HCT116 (cell line): ENCODE data around the gene PSORS1C2. TPM values are rescaled to one million over a fixed set of nuclear protein-coding genes. Genes with fewer than 3 reads are reported as not detected.

Experiments used
- ATAC-seq: fragments of 200-7000 bp; cut with Tn5 transposase; 2 replicates; pipeline ENCODE4 v1.9.1; 2020; ENCODE audit warnings: mild to moderate bottlenecking, moderate library complexity
- BruUV-seq: library from RNA; stranded (reverse); fragments of 400-500 nt; replicated peaks from 2 replicates; lab custom pipeline; 2021; lab: Mats Ljungman, UMichigan
- CTCF ChIA-PET: fragments of 300-600 bp; sonication (Branson Sonifier 250); formaldehyde crosslinking; loops from one replicate; lab custom pipeline; 2021; ENCODE audit warnings: antibody characterized with exemption; lab: Charles Lee
- POLR2A ChIA-PET: fragments of 300-600, 350-600 bp; sonication (Branson Sonifier 250); formaldehyde crosslinking; loops from one replicate; lab custom pipeline; 2021; ENCODE audit warnings: antibody characterized with exemption; lab: Charles Lee
- RAD21 ChIA-PET, 2 experiments: fragments of 300-600 bp; sonication (Branson Sonifier 250); formaldehyde crosslinking; loops; one replicate each; lab custom pipeline; 2023; ENCODE audit warnings: low total read pairs in 2 of 2; ENCODE audit not compliant: uncharacterized antibody in 2 of 2, unreplicated experiment in 2 of 2, low non-redundant PET in 1 of 2; lab: Charles Lee
- DNase-seq: peaks from one replicate; pipeline ENCODE4 v3.0.0-alpha.2; 2010; ENCODE audit warnings: low read depth, low spot score
- H2AFZ ChIP-seq: fragments of 200-600 bp; shearing (Covaris generic), sonication (generic); 2 replicates; pipeline ENCODE4 v1.6.1; 2017; ENCODE audit warnings: low read depth, mixed run types, mixed read lengths, antibody characterized with exemption, low read length; ENCODE audit not compliant: poor library complexity, severe bottlenecking
- H3K27ac ChIP-seq: 2 replicates; pipeline ENCODE4 v1.5.1; 2012; ENCODE audit warnings: low read depth, low read length
- H3K27me3 ChIP-seq: fragments of 200-600 bp; sonication (generic); 2 replicates; pipeline ENCODE4 v1.6.1; 2016; ENCODE audit warnings: mixed run types, low read length, mixed read lengths; ENCODE audit not compliant: insufficient read depth
- H3K36me3 ChIP-seq, 2 experiments: fragments of 200-500 bp in 1 of 2; fragments of 200-600 bp in 1 of 2; sonication (Bioruptor generic) in 1 of 2; sonication (generic) in 1 of 2; 2 replicates each; pipeline versions ENCODE4 v1.5.1 to v1.6.1; 2014 to 2016; ENCODE audit warnings: low read length in 2 of 2, inconsistent platforms in 1 of 2, mixed read lengths in 1 of 2, mixed run types in 1 of 2; ENCODE audit not compliant: insufficient read depth in 2 of 2, control insufficient read depth in 1 of 2
- H3K4me1 ChIP-seq, 2 experiments: fragments of 200-600 bp in 1 of 2; sonication (generic) in 1 of 2; 2 replicates each; pipeline versions ENCODE4 v1.5.1 to v1.6.1; 2012 to 2017; ENCODE audit warnings: low read length in 2 of 2, inconsistent platforms in 1 of 2, mild to moderate bottlenecking in 1 of 2, mixed read lengths in 1 of 2, mixed run types in 1 of 2, moderate library complexity in 1 of 2; ENCODE audit not compliant: insufficient read depth in 2 of 2, control insufficient read depth in 1 of 2
- H3K4me2 ChIP-seq: fragments of 200-600 bp; sonication (generic); 2 replicates; pipeline ENCODE4 v1.6.1; 2017; ENCODE audit warnings: mixed run types, low read length, mixed read lengths
- H3K4me3 ChIP-seq, 2 experiments: fragments of 200-600 bp in 1 of 2; sonication (generic) in 1 of 2; replicated peaks in 1 of 2; 2 replicates each; pipeline ENCODE4 v1.5.1; 2011 to 2016; ENCODE audit warnings: low read length in 2 of 2, control low read depth in 1 of 2, low read depth in 1 of 2, mild to moderate bottlenecking in 1 of 2, mixed read lengths in 1 of 2, mixed run types in 1 of 2
- H3K79me2 ChIP-seq: fragments of 200-600 bp; sonication (generic); 2 replicates; pipeline ENCODE4 v1.6.1; 2017; ENCODE audit warnings: mild to moderate bottlenecking, mixed run types, low read length, moderate library complexity, mixed read lengths; ENCODE audit not compliant: insufficient read depth
- H3K9ac ChIP-seq: fragments of 200-600 bp; sonication (generic); 2 replicates; pipeline ENCODE4 v1.6.1; 2016; ENCODE audit warnings: low read length, mixed read lengths
- H3K9me2 ChIP-seq: fragments of 200-600 bp; sonication (generic), shearing (Covaris generic); 2 replicates; pipeline ENCODE4 v1.6.1; 2017; ENCODE audit warnings: mixed run types, mild to moderate bottlenecking, moderate library complexity; ENCODE audit not compliant: insufficient read depth
- H3K9me3 ChIP-seq, 2 experiments: fragments of 200-500 bp in 1 of 2; fragments of 200-600 bp in 1 of 2; sonication (Bioruptor generic) in 1 of 2; sonication (generic) in 1 of 2; 2 replicates each; pipeline ENCODE4 v1.6.1; 2014 to 2017; ENCODE audit warnings: low read length in 2 of 2, mixed read lengths in 2 of 2, inconsistent platforms in 1 of 2, low read depth in 1 of 2, mild to moderate bottlenecking in 1 of 2, mixed run types in 1 of 2, moderate library complexity in 1 of 2; ENCODE audit not compliant: control insufficient read depth in 1 of 2, insufficient read depth in 1 of 2
- H4K20me1 ChIP-seq: fragments of 200-600 bp; sonication (generic), shearing (Covaris generic); 2 replicates; pipeline ENCODE4 v1.6.1; 2017; ENCODE audit warnings: mixed run types, mild to moderate bottlenecking, moderate library complexity; ENCODE audit not compliant: insufficient read depth
- ATF3 ChIP-seq: IDR thresholded peaks from 2 replicates; pipeline ENCODE4 v1.6.1; 2012
- CEBPB ChIP-seq: IDR thresholded peaks from 2 replicates; pipeline ENCODE4 v1.6.1; 2012; ENCODE audit warnings: low read depth
- CTCF ChIP-seq, 3 experiments: fragments of 200-600 bp in 1 of 3; sonication (generic) in 1 of 3; IDR thresholded peaks in 2 of 3; conservative IDR thresholded peaks in 1 of 3; 2 replicates each; pipeline ENCODE4 v1.5.1; 2012 to 2017; ENCODE audit warnings: low read depth in 2 of 3, low read length in 2 of 3, antibody characterized with exemption in 1 of 3, borderline replicate concordance in 1 of 3, control low read depth in 1 of 3, mild to moderate bottlenecking in 1 of 3, mixed read lengths in 1 of 3, mixed run types in 1 of 3, moderate library complexity in 1 of 3; ENCODE audit not compliant: insufficient read depth in 1 of 3
- EGR1 ChIP-seq: IDR thresholded peaks from 2 replicates; pipeline ENCODE4 v1.6.1; 2012; ENCODE audit warnings: low read depth
- ELF1 ChIP-seq: IDR thresholded peaks from 2 replicates; pipeline ENCODE4 v1.6.1; 2012; ENCODE audit warnings: low read depth, borderline replicate concordance
- EZH2phosphoT487 ChIP-seq: fragments of 200-600 bp; IDR thresholded peaks from 2 replicates; pipeline ENCODE4 v1.6.1; 2018; ENCODE audit warnings: antibody characterized with exemption, borderline replicate concordance
- JUND ChIP-seq: IDR thresholded peaks from 2 replicates; pipeline ENCODE4 v1.6.1; 2012
- MAX ChIP-seq: IDR thresholded peaks from 2 replicates; pipeline ENCODE4 v1.6.1; 2012
- POLR2A ChIP-seq: IDR thresholded peaks from 2 replicates; pipeline ENCODE4 v1.7.0; 2011; ENCODE audit warnings: borderline replicate concordance; ENCODE audit not compliant: insufficient read depth, insufficient read length; ENCODE audit errors: extremely low read depth
- POLR2AphosphoS5 ChIP-seq: IDR thresholded peaks from 2 replicates; pipeline ENCODE4 v1.6.1; 2011; ENCODE audit warnings: mild to moderate bottlenecking, low read depth, low read length, moderate library complexity
- RAD21 ChIP-seq: IDR thresholded peaks from 2 replicates; pipeline ENCODE4 v1.6.1; 2012; ENCODE audit warnings: low read depth, mild to moderate bottlenecking
- REST ChIP-seq: IDR thresholded peaks from 2 replicates; pipeline ENCODE4 v1.6.1; 2012; ENCODE audit warnings: low read depth
- SIN3A ChIP-seq: IDR thresholded peaks from 2 replicates; pipeline ENCODE4 v1.6.1; 2012; ENCODE audit warnings: low read depth
- SP1 ChIP-seq: IDR thresholded peaks from 2 replicates; pipeline ENCODE4 v1.6.1; 2012; ENCODE audit warnings: low read depth
- SRF ChIP-seq: IDR thresholded peaks from 2 replicates; pipeline ENCODE4 v1.6.1; 2012; ENCODE audit warnings: low read depth
- TCF7L2 ChIP-seq: IDR thresholded peaks from 2 replicates; pipeline ENCODE4 v1.7.0; 2011; ENCODE audit warnings: borderline replicate concordance, inconsistent platforms; ENCODE audit not compliant: insufficient read depth, insufficient read length; ENCODE audit errors: extremely low read depth
- YY1 ChIP-seq: IDR thresholded peaks from 2 replicates; pipeline ENCODE4 v1.6.1; 2011; ENCODE audit warnings: low read length, low read depth, moderate library complexity, mild to moderate bottlenecking; ENCODE audit not compliant: insufficient replicate concordance; ENCODE audit errors: extremely low read depth
- ZBTB33 ChIP-seq: IDR thresholded peaks from 2 replicates; pipeline ENCODE4 v1.6.1; 2011; ENCODE audit warnings: mild to moderate bottlenecking, low read length, moderate library complexity; ENCODE audit not compliant: insufficient replicate concordance; ENCODE audit errors: extremely low read depth
- ZNF274 ChIP-seq: fragments of 200-500 bp; sonication (Bioruptor generic); IDR thresholded peaks from 2 replicates; pipeline ENCODE4 v1.6.1; 2014; ENCODE audit warnings: mild to moderate bottlenecking, low read depth, low read length, inconsistent platforms
- intact Hi-C: fragments of 100-400 bp; cut with micrococcal nuclease; formaldehyde crosslinking; loops from 2 replicates; pipeline ENCODE4 v1.10.0; 2022
- total RNA-seq: library from RNA; stranded (reverse); gene quantifications from one replicate; pipeline ENCODE4 v1.2.1, GENCODE V29; 2021; ENCODE audit not compliant: unreplicated experiment

Gene PSORS1C2
- total RNA-seq, 1 experiment from 2014 or later = not detected

- intact Hi-C loops = no loop called here
- no peaks in the 10 kb centered on the region for H3K9me2 ChIP-seq
- H3K4me2 ChIP-seq = no peak overlapping the region; the same call in 1 of the 2 replicates
- RAD21 ChIA-PET = no interaction called here
- CTCF ChIA-PET = interaction anchor here (0.8 kb wide), 1 partner anchor 23 kb away, joined by 3 read pairs; no protein-coding TSS in a partner anchor
- POLR2A ChIA-PET = no interaction called here
- H3K36me3 ChIP-seq = no peaks in the 10 kb centered on the region
- BruUV-seq = no TSS peak
- H3K27me3 ChIP-seq = no peaks in the 10 kb centered on the region
- H3K79me2 ChIP-seq = no peaks in the 10 kb centered on the region
- no peak for TF ChIP-seq CTCF (IDR thresholded peaks at IDR 0.05 in 2 of 3, conservative IDR thresholded peaks at IDR 0.05 in 1 of 3; ENCODE audit: borderline replicate concordance in 1 of 3, insufficient read depth in 1 of 3, low read depth in 2 of 3, low read length in 2 of 3)
- no peak for TF ChIP-seq YY1
- no peak for TF ChIP-seq CEBPB
- TF ChIP-seq ELF1 = no peak
- no peak for TF ChIP-seq EZH2phosphoT487
- TF ChIP-seq POLR2AphosphoS5 = no peak
- no peak for TF ChIP-seq POLR2A
- TF ChIP-seq SRF = no peak
- no peak for TF ChIP-seq REST
- TF ChIP-seq RAD21 = no peak
- no peak for TF ChIP-seq EGR1
- no peak for TF ChIP-seq TCF7L2
- TF ChIP-seq JUND = no peak
- TF ChIP-seq ZNF274 = no peak
- TF ChIP-seq ATF3 = no peak
- no peak for TF ChIP-seq SIN3A
- TF ChIP-seq MAX = no peak
- no peak for TF ChIP-seq ZBTB33
- TF ChIP-seq SP1 = no peak
- H4K20me1 ChIP-seq = no peaks in the 10 kb centered on the region
- DNase-seq = no peak
- H3K27ac ChIP-seq = no peak overlapping the region
- H2AFZ ChIP-seq = no peak overlapping the region
- peaks cover 3 to 15% of the 10 kb centered on the region in 2 experiments for H3K4me1 ChIP-seq
- no peak; the same call in 1 of the 2 replicates for ATAC-seq
- H3K9ac ChIP-seq = no peak overlapping the region
- no peak overlapping the region for H3K4me3 ChIP-seq
- no peaks in the 10 kb centered on the region for H3K9me3 ChIP-seq
These were observed 30.4 kb upstream of the PSORS1C2 start for GRCh38 chr6:31169123-31169857.
